ENCODE data around the gene LRTM1.

Gene LRTM1

DNA sequence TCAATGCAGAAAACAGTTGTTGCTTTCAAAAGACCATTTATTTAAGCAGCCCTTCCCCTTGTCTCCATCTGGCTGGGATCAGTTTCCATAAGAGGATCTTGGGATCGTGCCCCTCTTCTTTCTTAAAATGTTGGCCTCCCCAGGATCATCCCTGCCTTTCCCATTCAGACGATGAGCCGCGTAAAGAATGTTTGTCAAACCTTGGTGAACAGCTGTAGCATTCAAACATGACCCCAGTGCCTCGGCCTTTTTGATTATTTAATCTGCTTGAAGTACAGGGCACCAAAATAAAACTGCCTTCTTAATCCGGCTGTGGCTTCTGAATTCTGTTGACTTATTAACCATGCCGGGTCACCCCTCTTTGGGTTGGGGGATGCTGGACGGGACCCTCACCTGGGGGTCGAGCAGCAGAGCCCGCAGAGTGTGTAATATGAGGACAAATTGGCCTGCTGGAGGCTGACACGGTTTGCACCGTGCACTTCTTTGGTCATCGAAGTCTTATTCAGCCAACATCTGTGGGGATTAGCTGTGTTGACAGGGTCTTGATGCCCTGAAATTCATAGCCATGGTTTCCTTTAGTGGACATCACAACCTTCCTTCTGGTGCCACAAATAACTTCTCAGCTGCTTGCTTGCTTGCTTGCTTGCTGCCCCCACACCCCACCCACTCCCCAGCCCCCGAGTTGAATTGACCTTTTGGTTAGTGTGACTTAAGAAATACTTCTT lies at the start of gene LRTM1:
Gene LRTM1, minus strand, starts transcription at position 14 of the 725 bp plus-strand sequence. CDS start 148 bp downstream, outside the sequence.
- DNase-seq: no peak

DNA sequence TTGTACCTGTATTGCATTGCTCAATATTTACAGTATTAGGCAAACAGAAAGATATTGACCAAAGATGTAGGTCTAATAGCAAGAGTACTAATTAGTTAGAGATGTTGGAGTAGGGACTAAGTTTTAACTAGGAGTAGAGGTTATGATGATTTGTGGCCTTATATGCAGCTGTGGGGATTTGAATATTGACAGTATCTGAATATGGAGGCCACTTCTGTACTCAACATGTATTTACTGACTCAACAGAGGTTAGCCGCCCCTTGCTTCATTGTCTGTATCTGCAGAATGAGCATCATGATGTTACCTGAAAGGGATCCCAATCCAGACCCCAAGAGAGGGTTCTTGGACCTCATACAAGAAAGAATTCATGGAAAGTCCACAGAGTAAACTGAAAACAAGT lies 49.6 kb upstream of the LRTM1 start:
- DNase-seq: no peak

DNA sequence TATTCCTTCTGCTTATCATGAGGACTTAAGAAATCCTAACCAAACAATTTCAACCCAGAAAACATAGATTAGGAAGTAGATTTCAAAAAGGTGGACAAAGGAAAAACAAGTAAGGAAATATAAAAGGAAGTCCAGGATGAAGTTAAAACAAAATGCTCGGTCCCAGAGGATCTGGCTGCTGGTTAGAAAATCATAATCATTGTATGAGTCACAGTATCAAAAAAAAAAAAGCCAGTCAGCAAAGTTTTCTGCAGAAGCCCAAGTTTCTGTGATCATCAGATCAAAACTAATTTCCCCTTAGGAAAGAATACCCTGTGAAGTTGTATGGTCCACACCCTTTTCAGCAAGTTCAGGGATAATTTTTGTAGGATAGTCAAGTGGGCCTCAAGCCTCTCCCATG lies 43.0 kb upstream of the LRTM1 start:
- no peak for DNase-seq

DNA sequence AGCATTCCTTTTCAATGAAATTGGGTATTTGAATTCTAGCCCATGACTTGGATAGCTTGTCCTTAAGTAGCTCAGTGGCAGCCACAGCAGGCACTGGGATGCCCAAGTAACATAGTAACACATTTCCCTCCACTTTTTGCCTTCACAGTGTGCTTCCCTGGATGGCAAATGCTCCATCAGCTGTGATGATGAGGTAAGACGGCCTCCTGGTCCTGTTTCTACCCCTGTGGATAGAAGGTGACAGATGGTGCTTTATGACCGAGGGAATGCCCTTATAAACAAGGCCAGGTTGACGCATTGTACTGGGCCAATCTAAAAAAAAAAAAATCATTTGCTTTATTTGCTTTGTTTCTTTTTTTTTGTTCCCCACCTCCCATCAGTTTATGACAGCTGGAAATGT lies 41.8 kb upstream of the LRTM1 start:
- DNase-seq: no peak

DNA sequence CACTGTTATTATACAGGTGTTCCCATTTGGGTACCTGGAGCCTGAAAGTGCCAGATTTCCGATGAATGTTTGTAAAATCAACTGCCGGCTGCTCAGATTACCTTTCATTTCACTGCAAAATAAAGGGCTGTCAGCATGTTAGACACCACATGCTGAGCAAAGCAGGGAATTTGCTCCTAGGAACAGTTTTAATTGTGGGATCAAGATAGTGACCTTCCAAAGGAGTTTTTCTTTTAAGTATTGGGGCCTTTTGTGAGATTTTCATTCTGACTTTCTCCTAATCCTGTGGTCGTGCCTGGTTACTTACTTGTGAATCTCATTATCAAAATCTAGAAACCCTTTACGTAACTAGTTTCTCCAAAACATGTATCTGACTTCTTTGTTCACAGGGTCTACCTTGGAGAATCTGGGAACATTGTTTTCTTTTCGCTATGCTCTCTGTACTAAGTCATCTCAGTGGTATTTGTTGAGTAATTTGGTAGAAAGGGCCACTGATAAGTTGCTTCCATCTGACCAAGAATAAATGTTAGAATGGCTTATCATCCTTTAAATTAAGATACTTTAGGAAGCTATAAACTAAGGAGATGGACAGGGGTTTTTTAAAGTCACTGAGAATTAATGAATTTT lies 40.8 kb upstream of the LRTM1 start:
- no peak for DNase-seq

DNA sequence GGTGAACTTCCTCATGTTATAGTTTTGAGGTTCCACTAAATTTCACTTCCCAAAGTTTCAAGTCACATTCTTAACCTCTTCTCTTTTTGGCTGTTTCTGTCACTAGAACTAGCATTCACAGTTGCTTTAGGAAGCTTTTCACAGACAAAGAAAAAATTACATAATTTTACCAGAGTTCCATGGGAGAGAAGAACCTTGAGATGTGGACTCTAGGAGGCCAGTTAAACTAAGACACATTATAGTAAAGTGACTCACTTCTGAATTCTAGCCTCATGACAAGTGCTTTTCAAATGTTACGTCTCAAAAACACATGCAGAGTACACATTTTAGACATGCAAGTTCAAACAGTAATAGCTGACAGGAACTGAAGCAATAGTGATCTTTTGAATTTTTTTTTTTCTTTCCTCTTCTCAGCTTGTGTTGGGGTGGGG lies 39.9 kb upstream of the LRTM1 start:
- no peak for DNase-seq

DNA sequence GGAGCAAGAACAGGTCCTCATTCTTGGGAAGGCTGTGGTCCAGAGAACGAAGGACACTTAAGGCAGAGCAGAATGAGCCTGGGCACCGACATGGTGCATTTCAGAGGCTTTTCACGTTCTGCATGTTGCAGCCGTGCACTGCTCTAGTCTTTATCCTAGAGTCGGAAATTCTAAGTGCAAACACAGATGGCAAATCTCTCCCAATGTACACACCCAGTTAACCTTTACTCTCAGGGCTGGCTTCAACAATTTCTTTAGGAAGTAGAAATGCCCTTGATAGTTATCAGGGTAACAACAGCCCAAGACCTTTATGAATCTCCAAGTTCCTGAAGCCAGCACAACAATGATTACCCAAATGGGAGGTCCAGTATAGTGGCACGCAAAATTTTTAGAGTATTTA lies 39.1 kb upstream of the LRTM1 start:
- no peak for DNase-seq

DNA sequence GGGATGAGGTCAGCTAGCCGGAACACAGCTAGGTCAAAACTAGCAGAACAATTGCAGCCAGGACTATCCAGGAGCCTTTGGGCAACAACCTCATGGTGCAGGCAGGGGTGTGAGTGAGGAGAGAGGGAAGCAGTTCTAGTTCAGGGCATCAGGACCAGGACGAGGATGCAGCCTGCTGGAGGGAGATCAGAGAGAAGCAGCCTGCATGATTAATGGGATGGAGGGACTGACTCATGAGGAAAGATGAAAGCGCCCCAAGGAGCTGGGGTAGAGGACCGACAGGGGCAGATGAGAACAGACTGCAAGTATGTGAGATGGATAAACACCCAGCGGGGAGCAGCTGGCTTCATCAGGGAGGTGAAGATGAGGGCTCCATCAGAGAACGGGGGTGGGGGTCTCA lies 37.9 kb upstream of the LRTM1 start:
- DNase-seq: no peak

DNA sequence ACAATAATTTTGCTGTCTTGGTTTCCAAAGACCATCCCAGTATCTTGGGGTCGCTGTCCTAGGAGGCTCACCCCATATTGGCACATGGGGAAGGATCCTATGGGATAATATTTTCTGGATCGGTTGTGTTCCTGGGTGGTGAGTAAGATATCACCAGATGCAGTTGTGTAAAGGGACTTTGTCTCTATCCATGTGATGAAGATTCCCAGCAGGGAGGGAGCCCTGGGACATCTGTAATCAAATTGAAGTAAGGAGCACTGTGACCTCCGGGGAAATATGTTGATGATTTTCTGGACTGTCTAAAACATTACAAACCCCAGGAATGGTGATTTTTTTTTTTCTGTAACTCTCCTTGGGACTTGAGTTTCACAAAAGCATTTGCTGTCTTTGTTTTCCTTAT lies 36.2 kb upstream of the LRTM1 start:
- DNase-seq: no peak

DNA sequence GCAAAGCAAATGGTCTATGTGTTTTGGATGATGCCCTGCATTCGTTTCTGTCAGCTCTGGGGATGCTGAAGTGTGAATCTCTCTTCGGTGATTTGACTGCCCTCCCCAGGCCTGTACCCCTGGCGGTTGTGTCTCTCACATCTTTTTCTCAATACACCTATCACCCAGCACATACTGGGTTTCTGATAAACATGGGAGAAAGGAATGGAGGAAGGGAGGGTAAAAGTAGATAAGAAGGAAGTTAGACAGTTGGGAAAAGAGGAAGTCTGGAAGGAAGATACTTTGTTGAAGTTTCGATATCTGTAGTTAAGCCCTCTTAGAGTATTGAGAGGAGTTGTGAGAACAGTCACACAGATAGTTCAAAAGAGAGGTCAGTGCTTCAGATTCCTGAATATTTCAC lies 35.8 kb upstream of the LRTM1 start:
- no peak for DNase-seq

DNA sequence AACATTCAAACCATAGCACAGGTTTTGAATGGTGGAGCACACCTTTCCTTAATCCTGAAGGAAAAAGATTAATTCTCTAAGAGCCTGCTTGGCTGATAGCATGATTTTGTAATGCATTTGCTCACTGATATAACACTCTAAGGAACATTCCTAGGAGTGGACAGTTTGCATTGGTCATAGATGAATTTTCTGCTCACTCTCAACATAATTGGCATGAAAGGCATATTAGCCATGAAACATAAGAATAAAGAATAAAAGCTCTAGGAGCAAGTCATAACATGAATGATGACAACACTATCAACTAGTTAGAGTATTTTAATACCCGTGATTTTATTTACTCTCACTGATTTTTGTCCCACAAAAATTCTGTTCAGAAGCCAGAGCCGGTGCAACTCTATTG lies 34.3 kb upstream of the LRTM1 start:
- DNase-seq: no peak

DNA sequence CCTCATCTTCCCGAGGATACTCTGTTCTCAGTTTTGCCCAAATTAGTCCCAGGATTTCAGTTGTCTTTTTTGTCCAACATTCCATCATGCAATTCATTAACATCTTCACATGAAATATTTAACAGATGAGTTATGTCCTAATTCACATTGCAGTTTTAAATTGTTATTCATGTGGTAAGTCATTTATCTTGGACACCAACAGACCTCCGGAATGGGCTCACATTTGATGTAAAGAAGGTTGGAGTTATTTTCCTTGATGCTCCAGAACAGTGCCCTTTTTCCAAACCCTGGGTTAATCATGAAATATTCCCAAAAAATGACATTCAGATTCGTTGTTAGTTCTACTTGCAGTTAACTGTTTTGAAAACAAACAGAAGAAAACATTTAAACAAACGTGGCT lies 32.8 kb upstream of the LRTM1 start:
- no peak for DNase-seq

DNA sequence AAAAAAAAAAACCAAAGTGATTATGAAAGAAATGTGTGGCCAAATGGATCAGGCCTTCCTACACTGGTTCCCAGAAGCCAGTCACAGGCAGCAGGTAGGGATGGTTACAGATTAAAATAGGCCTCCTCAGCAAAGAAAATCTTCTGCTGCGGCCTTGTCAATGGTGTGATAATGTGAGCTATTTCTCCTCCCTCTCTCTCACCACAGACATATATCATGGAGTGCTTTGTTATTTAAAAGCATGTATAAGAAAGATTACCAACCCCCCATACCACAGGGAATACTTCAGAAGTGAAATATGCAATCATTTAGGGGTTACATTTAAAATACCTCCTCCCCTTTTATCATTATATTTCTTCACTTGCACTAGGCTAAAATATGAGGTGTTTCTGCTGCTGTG lies 32.2 kb upstream of the LRTM1 start:
- DNase-seq: no peak

DNA sequence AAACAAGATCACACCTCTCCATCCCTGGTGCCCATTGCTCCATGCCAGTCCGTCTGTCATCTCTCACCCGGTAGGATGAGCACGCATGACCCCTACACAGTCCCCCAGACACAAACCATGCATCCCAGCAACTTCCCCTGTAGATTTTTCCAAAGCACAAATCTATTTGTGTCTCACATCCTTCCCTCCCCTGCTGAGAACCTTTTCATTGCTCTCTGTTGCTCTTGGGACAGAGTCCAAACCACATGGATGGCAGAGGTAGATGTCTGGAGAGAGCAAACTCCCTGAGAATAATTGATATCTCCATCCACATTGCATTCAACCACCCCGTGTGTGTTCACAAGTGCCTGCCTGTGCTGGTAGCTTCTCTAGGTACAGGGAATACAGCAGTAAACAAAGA lies 29.9 kb upstream of the LRTM1 start:
- DNase-seq: no peak

DNA sequence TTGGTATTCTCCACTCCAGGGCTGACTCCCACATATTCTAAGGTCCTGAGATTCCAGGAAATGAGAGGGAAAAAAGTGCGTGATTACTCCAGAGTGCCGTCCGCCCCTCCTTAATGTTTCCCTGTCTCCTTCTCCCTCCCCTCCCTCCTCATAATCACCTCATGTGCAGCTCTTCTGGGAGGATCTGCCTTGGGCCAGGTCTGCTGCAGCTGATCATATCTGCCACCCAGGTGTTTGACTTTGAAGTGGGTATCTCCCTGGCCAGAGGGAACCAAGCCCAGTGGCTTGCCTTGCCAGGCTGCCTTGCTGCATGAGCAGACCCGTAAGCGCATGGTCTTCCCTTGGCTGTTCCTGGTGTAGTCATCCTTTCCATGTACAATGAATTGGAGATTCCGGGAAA lies 28.1 kb upstream of the LRTM1 start:
- DNase-seq: no peak

DNA sequence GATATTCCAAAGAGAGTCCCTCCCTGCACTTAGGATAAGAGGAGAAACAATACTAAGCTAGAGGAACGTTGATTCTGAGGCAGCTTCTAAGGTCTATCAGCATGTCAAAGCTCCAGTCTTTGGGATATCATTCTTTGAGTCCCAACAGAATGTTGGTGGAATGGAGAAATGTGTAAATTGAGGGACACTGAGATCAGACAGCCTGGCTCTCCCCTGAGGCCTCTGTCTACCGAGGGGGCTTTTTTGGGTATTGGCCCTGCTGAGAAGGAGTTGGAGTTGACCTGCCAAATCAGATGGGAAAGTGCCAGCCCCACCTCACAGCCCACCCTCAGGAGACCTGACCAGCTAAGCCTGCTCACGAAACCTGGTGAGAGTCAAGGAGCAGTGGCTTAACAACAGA lies 27.6 kb upstream of the LRTM1 start:
- DNase-seq: no peak

DNA sequence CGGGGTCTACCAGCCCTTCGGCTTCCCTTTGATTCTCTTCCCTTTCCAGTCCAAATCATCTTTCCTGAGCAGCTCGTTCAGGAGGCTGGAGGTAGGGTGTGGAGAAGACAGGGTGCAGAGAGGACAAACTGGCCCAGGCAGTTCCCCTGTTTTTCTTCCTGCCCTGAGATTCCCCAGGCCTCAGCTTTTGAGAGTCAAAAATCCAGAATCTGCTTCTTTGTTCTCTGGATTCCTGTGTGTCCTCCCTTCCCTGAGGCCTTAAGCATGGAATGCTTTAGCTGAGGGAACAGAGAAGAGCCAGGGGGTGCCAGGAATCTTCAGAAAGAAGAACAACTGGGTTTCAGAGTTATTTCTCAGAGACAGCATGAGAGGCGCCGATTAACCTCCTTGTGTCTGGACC lies 26.7 kb upstream of the LRTM1 start:
- DNase-seq: no peak

DNA sequence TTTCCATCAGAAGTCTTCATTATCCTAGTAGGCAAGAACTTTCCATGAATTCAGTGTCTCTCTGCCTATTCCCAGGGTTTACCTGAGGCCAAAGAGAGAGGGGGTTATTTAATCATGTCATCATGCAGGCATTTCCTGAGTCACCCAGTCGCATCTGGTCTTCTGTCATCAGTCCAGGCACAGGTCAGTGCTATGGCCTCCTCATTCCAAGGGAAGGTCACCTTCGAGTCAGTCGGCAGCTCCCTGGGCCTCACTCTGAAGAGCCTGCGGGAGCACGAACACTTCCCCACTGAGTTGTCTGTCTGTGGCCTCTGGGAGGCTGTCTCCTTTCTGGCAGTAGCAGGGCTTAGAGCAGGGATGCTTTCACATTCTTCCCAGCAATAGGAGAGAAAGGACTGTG lies 26.2 kb upstream of the LRTM1 start:
- DNase-seq: no peak

DNA sequence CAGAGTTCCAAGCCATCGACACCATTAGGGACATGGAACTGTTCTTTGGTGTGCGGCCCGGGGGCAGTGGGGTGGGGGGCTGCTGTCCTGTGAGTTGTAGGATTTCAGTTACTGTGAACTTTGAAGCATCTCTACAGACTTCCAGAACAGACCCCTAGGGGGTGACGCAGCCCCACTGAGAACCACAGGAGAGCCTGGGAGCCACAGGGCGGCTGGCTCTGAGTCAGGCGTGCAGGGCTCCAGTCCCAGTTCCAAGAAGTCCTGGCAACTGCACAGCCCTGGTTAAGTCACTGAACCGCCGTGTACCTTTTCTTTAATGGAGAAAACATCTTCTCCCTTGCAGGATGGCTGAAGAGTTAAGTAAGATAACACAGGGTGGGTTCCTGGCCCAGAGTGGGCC lies 23.5 kb upstream of the LRTM1 start:
- DNase-seq: no peak

DNA sequence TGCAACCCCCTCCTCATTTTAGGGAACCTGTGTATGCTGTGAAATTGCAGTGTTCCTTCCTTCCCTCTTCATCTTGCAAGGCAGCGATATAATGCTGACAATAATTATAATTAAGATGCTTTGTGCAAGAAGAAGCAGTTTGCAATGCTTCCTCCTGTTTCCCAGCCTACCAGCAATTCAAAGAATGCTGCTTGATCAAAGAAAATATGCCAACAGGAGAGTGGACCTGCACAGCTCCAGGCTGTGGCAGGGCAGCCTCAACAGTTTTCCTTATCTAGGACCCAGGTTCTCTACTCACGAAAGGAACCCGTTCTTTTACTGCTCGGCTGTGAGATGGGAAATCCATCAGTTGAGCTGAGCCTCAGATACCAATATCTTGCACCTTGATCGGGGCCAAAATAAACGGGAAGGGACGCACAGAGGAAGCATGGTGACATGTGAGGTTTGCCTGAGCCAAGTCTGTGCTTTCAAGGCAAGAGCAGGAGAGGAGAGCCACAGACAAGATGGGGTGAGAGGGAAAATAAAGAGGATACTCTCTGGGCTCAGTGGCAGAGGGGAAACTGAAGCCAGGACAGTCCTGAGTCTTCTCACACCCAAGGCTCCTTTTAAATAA lies 22.6 kb upstream of the LRTM1 start:
- DNase-seq: no peak

DNA sequence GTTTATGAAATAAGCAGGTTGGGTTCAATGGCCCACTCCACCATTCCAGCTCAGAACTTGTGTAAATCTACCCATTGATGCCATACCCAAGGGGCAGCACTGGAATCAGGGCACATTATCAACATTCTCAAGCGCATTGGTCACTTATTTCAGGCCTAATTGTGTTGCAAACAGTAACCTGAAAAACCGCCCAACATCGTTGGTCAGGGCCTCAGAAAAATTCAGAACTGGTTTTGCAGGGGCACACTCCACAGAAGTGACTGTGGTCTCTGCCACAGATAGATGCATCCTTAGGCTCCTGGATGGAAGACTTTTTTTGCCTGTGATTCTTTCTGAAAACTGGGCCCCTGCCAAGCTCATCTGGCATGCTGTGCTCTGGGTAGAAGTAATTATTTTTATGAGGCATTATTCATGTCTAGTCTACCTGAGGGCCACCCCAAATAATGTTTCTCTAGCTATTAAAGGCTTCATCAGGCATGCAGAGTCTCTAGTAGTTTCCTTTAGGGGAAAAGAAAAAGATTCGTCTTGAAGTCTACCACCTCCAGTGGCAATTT lies 21.7 kb upstream of the LRTM1 start:
- no peak for DNase-seq

DNA sequence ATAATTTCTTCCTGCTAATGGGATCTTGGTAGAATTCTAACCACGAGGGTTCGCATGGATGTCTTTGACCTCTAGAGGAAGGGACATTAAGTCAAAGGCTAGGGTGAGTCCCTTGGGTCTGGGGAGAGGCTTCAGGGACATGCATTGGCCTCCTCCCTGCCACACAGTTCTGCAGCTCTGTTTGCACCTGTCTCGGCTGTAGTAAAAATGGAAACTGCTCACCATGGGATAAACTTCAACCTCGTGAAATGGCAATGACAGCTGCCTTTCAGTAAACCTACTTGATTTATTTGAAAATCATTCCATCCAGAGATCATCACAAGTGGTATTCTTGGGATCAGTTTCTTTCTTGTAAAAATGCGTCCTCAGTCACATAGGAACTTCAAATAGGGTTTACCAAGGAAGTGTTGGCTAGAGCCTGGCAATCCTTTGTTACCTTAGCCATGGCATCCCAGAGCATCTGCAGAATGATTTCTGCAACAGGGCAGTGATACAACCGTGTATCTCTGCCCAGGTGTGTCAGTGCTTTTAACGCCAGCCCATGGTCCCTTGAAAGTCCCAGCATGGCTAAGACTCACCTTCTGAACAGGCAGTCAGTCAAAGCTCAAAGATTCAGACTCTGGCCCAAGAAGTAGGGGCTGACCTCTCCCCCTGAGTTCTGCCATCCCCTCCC lies 14.0 kb upstream of the LRTM1 start:
- DNase-seq: no peak

DNA sequence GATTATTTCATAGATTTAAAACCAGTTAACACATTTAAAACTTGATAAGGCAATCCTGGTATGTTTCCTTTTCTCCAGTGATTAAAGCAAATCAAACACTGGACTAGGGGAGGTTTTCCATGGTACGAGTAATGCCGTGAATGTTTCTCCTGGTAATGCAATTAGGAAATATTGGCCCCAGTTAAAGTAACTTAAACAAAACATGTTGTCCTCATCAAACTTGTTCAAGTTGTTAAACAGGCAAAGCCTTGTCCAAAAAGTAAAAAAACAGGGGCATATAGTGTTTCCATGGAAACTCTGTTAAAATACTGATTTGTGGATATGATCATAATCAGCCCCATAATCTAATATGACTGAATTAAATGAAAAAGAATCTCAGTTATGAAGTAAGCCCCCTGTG lies 13.1 kb upstream of the LRTM1 start:
- no peak for DNase-seq
